Activated CD8-positive, alpha-beta T cell treated with anti-CD3 and anti-CD28 coated beads for 36 hours (primary cell): Measurements from ENCODE around the gene TET1. TPM values are rescaled to one million over a fixed set of nuclear protein-coding genes. Genes with fewer than 3 reads are reported as not detected.

Experiments used
- ATAC-seq: fragments of 200-7000 bp; cut with Tn5 transposase; one replicate; pipeline ENCODE4 v1.10.0; 2021; ENCODE audit warnings: mild to moderate bottlenecking, moderate library complexity
- CTCF ChIA-PET: fragments of 350-600 bp; sonication (Branson Sonifier 250); formaldehyde crosslinking; loops from one replicate; lab custom pipeline; 2021; ENCODE audit warnings: antibody characterized with exemption; lab: Charles Lee
- POLR2A ChIA-PET: fragments of 350-600 bp; sonication (Branson Sonifier 250); formaldehyde crosslinking; loops from one replicate; lab custom pipeline; 2021; ENCODE audit warnings: antibody characterized with exemption; lab: Charles Lee
- DNase-seq: peaks from one replicate; pipeline ENCODE4 v3.0.0-alpha.2; 2020
- H3K27ac Mint-ChIP-seq: one replicate; pipeline ENCODE4 v1.8.0; 2021; ENCODE audit warnings: mild to moderate bottlenecking, mixed read lengths
- H3K27me3 Mint-ChIP-seq: one replicate; pipeline ENCODE4 v1.8.0; 2021; ENCODE audit warnings: mixed read lengths
- H3K36me3 Mint-ChIP-seq: one replicate; pipeline ENCODE4 v1.8.0; 2021; ENCODE audit warnings: low read depth, mixed read lengths
- H3K4me1 Mint-ChIP-seq: one replicate; pipeline ENCODE4 v1.8.0; 2021; ENCODE audit warnings: low read depth, mixed read lengths
- H3K4me3 Mint-ChIP-seq: one replicate; pipeline ENCODE4 v1.8.0; 2021; ENCODE audit warnings: mild to moderate bottlenecking, moderate library complexity, mixed read lengths
- H3K9me3 Mint-ChIP-seq: one replicate; pipeline ENCODE4 v1.8.0; 2021; ENCODE audit warnings: mixed read lengths
- CTCF ChIP-seq: fragments of 200-600 bp; IDR thresholded peaks from one replicate; pipeline ENCODE4 v1.8.0; 2022; ENCODE audit warnings: antibody characterized with exemption, mild to moderate bottlenecking
- intact Hi-C: fragments of 100-400 bp; cut with micrococcal nuclease; formaldehyde crosslinking; loops from one replicate; pipeline ENCODE4 v1.10.0; 2022
- total RNA-seq, 2 experiments: library from RNA; stranded (reverse); gene quantifications; one replicate each; pipeline ENCODE4 v1.2.3, GENCODE V29; 2021

Gene TET1
- total RNA-seq, 2 experiments from 2014 or later = 1.1 to 1.3 TPM

- intact Hi-C loops = no loop called here
- Mint-ChIP-seq H3K4me3 (no peak overlapping the region), H3K9me3 (no peaks in the 10 kb centered on the region), H3K36me3 (peaks cover 30% of the 10 kb centered on the region), H3K4me1 (peaks cover 3% of the 10 kb centered on the region), H3K27ac (no peak overlapping the region), H3K27me3 (no peaks in the 10 kb centered on the region)
- CTCF ChIA-PET = no interaction called here
- no peak for ATAC-seq
- POLR2A ChIA-PET = no interaction called here
- no peak for TF ChIP-seq CTCF
- no peak for DNase-seq
Observed at GRCh38 chr10:68742397-68742796, 182.3 kb downstream of the TET1 start.

Other genes with a start within 250 kb of the TET1 start
- gene HNRNPH3, start 228.3 kb upstream of the TET1 start, total RNA-seq = 100 to 1,000 TPM; 139 to 145 TPM
- under 1 TPM; 0.77 to 0.85 TPM for gene PBLD, start 227.4 kb upstream of the TET1 start, total RNA-seq
- 1 to 10 TPM; 7.8 to 8.0 TPM for gene RUFY2, start 153.1 kb upstream of the TET1 start, total RNA-seq
- 10 to 100 TPM; 40.6 to 43.5 TPM for gene DNA2, start 88.4 kb upstream of the TET1 start, total RNA-seq
- gene SLC25A16, start 32.8 kb upstream of the TET1 start, total RNA-seq = 10 to 100 TPM; 11.5 to 16.9 TPM
- gene CCAR1, start 160.9 kb downstream of the TET1 start, total RNA-seq = 100 to 1,000 TPM in 1 of 2 experiments, 10 to 100 TPM in 1; 86.3 to 101 TPM